Panc1 (cell line): Measurements from ENCODE around the gene ISLR. TPM values are rescaled to one million over a fixed set of nuclear protein-coding genes. Genes with fewer than 3 reads are reported as not detected.
A peak's percentile ranks its signal among the peaks of the same experiment; 100 is the strongest.

ENCODE experiments used
- ATAC-seq: fragments of 200-7000 bp; cut with Tn5 transposase; 2 replicates; pipeline ENCODE4 v1.9.1; 2020; ENCODE audit warnings: mild to moderate bottlenecking, moderate library complexity
- BruUV-seq: library from RNA; stranded (reverse); fragments of 400-500 nt; replicated peaks from 2 replicates; lab custom pipeline; 2021; lab: Mats Ljungman, UMichigan
- CTCF ChIA-PET: fragments of 300-600 bp; sonication (Branson Sonifier 250); formaldehyde crosslinking; loops from one replicate; lab custom pipeline; 2022; ENCODE audit warnings: antibody characterized with exemption; lab: Charles Lee
- POLR2A ChIA-PET: fragments of 300-600 bp; sonication (Branson Sonifier 250); formaldehyde crosslinking; loops from one replicate; lab custom pipeline; 2022; ENCODE audit warnings: antibody characterized with exemption; lab: Charles Lee
- DNase-seq: peaks from one replicate; pipeline ENCODE4 v3.0.0-alpha.2; 2010; ENCODE audit warnings: low read depth, low spot score
- H3K27ac ChIP-seq: 2 replicates; pipeline ENCODE4 v1.5.1; 2011; ENCODE audit warnings: mild to moderate bottlenecking, low read length, inconsistent platforms
- H3K27me3 ChIP-seq: fragments of 200-500 bp; sonication (Bioruptor generic); 2 replicates; pipeline ENCODE4 v1.6.0; 2014; ENCODE audit warnings: low read length, inconsistent platforms; ENCODE audit not compliant: control insufficient read depth, insufficient read depth
- H3K36me3 ChIP-seq: fragments of 200-500 bp; sonication (Bioruptor generic); 2 replicates; pipeline ENCODE4 v1.5.1; 2014; ENCODE audit warnings: inconsistent platforms, mild to moderate bottlenecking, low read length, moderate library complexity; ENCODE audit not compliant: control insufficient read depth, insufficient read depth
- H3K4me1 ChIP-seq: 2 replicates; pipeline ENCODE4 v1.5.1; 2011; ENCODE audit warnings: inconsistent platforms, mild to moderate bottlenecking, low read length, moderate library complexity; ENCODE audit not compliant: control insufficient read depth, insufficient read depth
- H3K4me3 ChIP-seq, 2 experiments: 2 replicates each; pipeline ENCODE4 v1.5.1; 2011 to 2012; ENCODE audit warnings: low read depth in 2 of 2, low read length in 2 of 2, mild to moderate bottlenecking in 2 of 2, inconsistent platforms in 1 of 2, moderate library complexity in 1 of 2
- H3K9me3 ChIP-seq: fragments of 200-500 bp; sonication (Bioruptor generic); 2 replicates; pipeline ENCODE4 v1.5.1; 2014; ENCODE audit warnings: low read depth, mild to moderate bottlenecking, inconsistent platforms, low read length, moderate library complexity; ENCODE audit not compliant: control insufficient read depth, insufficient read depth
- POLR2AphosphoS5 ChIP-seq: IDR thresholded peaks from 2 replicates; pipeline ENCODE4 v1.6.1; 2012; ENCODE audit warnings: mild to moderate bottlenecking, low read depth, low read length, moderate library complexity
- SIN3A ChIP-seq: IDR thresholded peaks from 2 replicates; pipeline ENCODE4 v1.6.1; 2012; ENCODE audit warnings: low read depth, mild to moderate bottlenecking, low read length, moderate library complexity, borderline replicate concordance; ENCODE audit not compliant: insufficient read depth
- TCF7L2 ChIP-seq: IDR thresholded peaks from 2 replicates; pipeline ENCODE4 v1.6.1; 2011; ENCODE audit warnings: mild to moderate bottlenecking, low read depth, low read length, inconsistent platforms
- in situ Hi-C: cut with HindIII; loops from 2 replicates; pipeline ENCODE4 v1.10.0; 2016; ENCODE audit warnings: low sequenced_read_pairs, low pct_unique_long_range_greater_than_20kb
- intact Hi-C: fragments of 100-400 bp; cut with micrococcal nuclease; formaldehyde crosslinking; loops from one replicate; pipeline ENCODE4 v1.10.0; 2022; ENCODE audit not compliant: unreplicated experiment
- total RNA-seq: library from RNA; stranded (reverse); gene quantifications from one replicate; pipeline ENCODE4 v1.2.1, GENCODE V29; 2021; ENCODE audit not compliant: unreplicated experiment
- TF ChIP-seq, protein P1 (sequence below), 2 experiments: IDR thresholded peaks; 2 replicates each; pipeline ENCODE4 v1.6.1; 2011 to 2012; ENCODE audit warnings: low read depth in 2 of 2, control low read depth in 1 of 2, low read length in 1 of 2, mild to moderate bottlenecking in 1 of 2, moderate library complexity in 1 of 2; ENCODE audit not compliant: insufficient read depth in 1 of 2

The ISLR gene
- total RNA-seq, 1 experiment from 2014 or later, result 0.28 TPM

DNA sequence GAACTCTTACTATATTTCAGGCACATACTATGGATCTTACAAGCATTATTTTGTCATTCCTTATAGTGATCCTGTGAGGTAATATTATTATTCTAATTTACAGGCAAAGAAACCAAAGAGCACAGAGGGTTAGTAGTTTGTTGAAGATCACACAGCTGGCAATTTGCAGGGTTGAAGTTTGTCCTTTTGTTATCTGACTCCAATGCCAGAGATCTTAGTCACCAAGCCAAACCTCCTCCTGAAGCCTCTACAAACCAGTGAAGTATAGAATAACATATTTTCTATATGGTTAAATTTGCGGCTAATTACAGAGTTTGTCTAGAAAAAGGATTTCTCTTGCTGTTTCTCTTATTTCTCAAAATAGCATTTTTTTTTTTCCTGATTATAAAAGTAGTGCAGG is 31.9 kb upstream of the ISLR start:
- no peaks in the 10 kb centered on the region; the same call in 1 of the 2 replicates for H3K27me3 ChIP-seq
- CTCF ChIA-PET, result no interaction called here
- no peaks in the 10 kb centered on the region for H3K36me3 ChIP-seq
- POLR2A ChIA-PET, result no interaction called here
- no peak overlapping the region for H3K27ac ChIP-seq
- intact Hi-C loops, result no loop called here
- ATAC-seq (no peak), DNase-seq (no peak)
- in situ Hi-C loops, result no loop called here
- BruUV-seq, result no TSS peak
- H3K9me3 ChIP-seq, result no peaks in the 10 kb centered on the region
- no peak overlapping the region for H3K4me3 ChIP-seq
- H3K4me1 ChIP-seq, result no peaks in the 10 kb centered on the region
- no peak for TF ChIP-seq POLR2AphosphoS5
- no peak for TF ChIP-seq TCF7L2
- no peak for TF ChIP-seq SIN3A

DNA sequence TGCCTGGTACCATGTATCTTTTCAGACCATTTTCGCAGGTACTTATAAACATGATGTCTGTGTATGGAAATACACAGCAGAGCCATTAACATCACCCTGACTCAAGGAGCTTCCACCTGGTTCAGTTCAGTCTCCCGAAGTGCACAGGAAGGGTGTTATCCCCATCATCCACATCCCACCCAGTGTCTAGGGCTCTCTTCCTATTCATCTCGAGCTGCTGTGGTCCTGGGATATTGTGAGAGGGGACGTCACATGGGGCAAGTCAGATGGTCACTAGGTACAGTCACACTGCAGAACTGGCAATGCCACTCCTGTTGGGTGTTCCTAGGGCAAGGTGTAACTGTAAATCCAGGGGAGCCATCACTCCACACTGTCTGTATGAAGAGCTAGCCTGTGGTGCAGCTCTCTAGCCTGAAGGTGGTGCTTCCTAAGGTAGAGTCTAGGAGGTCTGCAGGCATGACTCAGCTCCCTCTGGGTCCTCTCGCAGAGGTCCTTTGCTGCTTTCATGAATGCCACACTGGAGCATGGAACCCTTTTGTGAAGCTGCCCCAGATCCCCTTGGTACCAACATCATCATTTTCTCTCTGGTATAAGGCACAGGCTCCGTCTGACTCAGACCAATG is 29.2 kb upstream of the ISLR start:
- H3K4me1 ChIP-seq, result no peaks in the 10 kb centered on the region
- no TSS peak for BruUV-seq
- intact Hi-C loops, result no loop called here
- peaks cover 5% of the 10 kb centered on the region; the same call in 1 of the 2 replicates for H3K27me3 ChIP-seq
- POLR2A ChIA-PET, result interaction anchor here (0.5 kb wide), 1 partner anchor 58 kb away, joined by 3 read pairs; the partner anchor contains the start of gene STRA6
- no peaks in the 10 kb centered on the region for H3K9me3 ChIP-seq
- H3K27ac ChIP-seq, result no peak overlapping the region
- in situ Hi-C loops, result no loop called here
- TF ChIP-seq TCF7L2, result no peak
- DNase-seq (no peak), ATAC-seq (peak; percentile 87)
- H3K4me3 ChIP-seq, result no peak overlapping the region
- CTCF ChIA-PET, result interaction anchor here (1.3 to 1.6 kb wide), 2 partner anchors 15 to 163 kb away, joined by 3 to 5 read pairs; no protein-coding TSS in a partner anchor
- no peaks in the 10 kb centered on the region for H3K36me3 ChIP-seq

DNA sequence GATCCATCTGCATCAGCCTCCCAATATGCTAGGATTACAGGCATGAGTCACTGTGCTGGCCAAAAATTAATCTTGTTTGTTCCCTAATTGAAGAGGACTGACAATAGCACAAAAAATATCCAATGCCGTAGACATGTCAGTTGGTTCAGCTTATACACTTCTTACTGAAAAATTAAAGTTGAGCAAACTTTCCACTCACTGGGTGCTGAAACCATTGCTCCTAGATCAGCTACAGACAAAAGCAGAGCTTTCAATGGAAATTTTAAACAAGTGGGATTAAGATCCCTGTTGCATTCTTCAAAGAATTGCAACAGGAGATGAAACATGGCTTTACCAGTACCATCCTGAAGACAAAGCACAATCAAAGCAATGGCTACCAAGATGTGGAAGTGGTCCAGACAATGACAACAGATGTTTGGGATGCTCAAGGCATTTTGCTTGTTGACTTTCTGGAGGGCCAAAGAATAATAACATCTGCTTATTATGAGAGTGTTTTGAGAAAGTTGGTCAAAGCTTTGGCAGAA is 27.2 kb upstream of the ISLR start:
- H3K36me3 ChIP-seq, result no peaks in the 10 kb centered on the region
- no peaks in the 10 kb centered on the region for H3K9me3 ChIP-seq
- intact Hi-C loops (no loop called here), in situ Hi-C loops (no loop called here)
- ChIA-PET POLR2A (interaction anchor here (0.7 kb wide), 1 partner anchor 32 kb away, joined by 6 read pairs; no protein-coding TSS in a partner anchor), CTCF (interaction anchor here (0.5 to 0.6 kb wide), 2 partner anchors 97 to 164 kb away, joined by 3 to 9 read pairs; no protein-coding TSS in a partner anchor)
- no peak for ATAC-seq
- H3K4me1 ChIP-seq, result no peaks in the 10 kb centered on the region
- H3K27ac ChIP-seq, result no peak overlapping the region
- no peak for DNase-seq
- H3K4me3 ChIP-seq, result no peak overlapping the region
- no peak for TF ChIP-seq TCF7L2
- TF ChIP-seq, protein P1, sequence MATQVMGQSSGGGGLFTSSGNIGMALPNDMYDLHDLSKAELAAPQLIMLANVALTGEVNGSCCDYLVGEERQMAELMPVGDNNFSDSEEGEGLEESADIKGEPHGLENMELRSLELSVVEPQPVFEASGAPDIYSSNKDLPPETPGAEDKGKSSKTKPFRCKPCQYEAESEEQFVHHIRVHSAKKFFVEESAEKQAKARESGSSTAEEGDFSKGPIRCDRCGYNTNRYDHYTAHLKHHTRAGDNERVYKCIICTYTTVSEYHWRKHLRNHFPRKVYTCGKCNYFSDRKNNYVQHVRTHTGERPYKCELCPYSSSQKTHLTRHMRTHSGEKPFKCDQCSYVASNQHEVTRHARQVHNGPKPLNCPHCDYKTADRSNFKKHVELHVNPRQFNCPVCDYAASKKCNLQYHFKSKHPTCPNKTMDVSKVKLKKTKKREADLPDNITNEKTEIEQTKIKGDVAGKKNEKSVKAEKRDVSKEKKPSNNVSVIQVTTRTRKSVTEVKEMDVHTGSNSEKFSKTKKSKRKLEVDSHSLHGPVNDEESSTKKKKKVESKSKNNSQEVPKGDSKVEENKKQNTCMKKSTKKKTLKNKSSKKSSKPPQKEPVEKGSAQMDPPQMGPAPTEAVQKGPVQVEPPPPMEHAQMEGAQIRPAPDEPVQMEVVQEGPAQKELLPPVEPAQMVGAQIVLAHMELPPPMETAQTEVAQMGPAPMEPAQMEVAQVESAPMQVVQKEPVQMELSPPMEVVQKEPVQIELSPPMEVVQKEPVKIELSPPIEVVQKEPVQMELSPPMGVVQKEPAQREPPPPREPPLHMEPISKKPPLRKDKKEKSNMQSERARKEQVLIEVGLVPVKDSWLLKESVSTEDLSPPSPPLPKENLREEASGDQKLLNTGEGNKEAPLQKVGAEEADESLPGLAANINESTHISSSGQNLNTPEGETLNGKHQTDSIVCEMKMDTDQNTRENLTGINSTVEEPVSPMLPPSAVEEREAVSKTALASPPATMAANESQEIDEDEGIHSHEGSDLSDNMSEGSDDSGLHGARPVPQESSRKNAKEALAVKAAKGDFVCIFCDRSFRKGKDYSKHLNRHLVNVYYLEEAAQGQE (IDR thresholded peaks at IDR 0.05; ENCODE audit: insufficient read depth in 1 of 2, low read depth in 2 of 2, low read length in 1 of 2), result peak in 1 of 2 experiments; percentile 33; a peak in 1 of 4 replicates
- H3K27me3 ChIP-seq, result peaks cover 5% of the 10 kb centered on the region; the same call in 1 of the 2 replicates
- BruUV-seq, result no TSS peak
